Choroid plexus epithelial cell (primary cell): Measurements from ENCODE around the gene HMG20A.

Source experiments
- DNase-seq: peaks from one replicate; pipeline ENCODE4 v3.0.0-alpha.2; 2010; ENCODE audit warnings: low read depth
- H3K4me3 ChIP-seq: 2 replicates; pipeline ENCODE4 v1.5.1; 2011; ENCODE audit warnings: low read depth, mild to moderate bottlenecking, control low read depth, low read length, moderate library complexity
- TF ChIP-seq, protein P1 (sequence below): conservative IDR thresholded peaks from 2 replicates; pipeline ENCODE4 v1.5.1; 2011; ENCODE audit warnings: low read depth, mild to moderate bottlenecking, control low read depth, inconsistent platforms, low read length, moderate library complexity

Gene HMG20A

DNA sequence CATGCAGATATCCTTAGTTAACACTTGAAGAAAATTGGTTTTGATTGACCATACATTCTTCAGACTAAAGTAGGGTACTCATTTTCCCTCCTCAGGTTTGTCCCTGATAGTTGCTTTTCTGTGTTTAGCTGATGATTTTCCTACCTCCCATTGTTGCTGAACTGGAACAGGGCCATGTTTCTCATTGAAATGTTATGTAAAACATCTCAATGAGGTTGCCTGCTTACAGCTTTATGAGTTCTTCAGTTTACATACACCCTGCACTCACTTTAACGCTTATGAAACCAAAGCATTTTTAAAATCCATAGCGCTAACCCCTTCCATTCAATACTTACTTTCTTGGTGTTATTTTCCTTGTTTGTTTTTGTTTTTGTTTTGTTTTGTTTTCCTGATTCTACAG, 61.9 kb downstream of the HMG20A start:
- TF ChIP-seq, protein P1, sequence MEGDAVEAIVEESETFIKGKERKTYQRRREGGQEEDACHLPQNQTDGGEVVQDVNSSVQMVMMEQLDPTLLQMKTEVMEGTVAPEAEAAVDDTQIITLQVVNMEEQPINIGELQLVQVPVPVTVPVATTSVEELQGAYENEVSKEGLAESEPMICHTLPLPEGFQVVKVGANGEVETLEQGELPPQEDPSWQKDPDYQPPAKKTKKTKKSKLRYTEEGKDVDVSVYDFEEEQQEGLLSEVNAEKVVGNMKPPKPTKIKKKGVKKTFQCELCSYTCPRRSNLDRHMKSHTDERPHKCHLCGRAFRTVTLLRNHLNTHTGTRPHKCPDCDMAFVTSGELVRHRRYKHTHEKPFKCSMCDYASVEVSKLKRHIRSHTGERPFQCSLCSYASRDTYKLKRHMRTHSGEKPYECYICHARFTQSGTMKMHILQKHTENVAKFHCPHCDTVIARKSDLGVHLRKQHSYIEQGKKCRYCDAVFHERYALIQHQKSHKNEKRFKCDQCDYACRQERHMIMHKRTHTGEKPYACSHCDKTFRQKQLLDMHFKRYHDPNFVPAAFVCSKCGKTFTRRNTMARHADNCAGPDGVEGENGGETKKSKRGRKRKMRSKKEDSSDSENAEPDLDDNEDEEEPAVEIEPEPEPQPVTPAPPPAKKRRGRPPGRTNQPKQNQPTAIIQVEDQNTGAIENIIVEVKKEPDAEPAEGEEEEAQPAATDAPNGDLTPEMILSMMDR = no peak
- no peak overlapping the region for H3K4me3 ChIP-seq
- peak; percentile 87 for DNase-seq

DNA sequence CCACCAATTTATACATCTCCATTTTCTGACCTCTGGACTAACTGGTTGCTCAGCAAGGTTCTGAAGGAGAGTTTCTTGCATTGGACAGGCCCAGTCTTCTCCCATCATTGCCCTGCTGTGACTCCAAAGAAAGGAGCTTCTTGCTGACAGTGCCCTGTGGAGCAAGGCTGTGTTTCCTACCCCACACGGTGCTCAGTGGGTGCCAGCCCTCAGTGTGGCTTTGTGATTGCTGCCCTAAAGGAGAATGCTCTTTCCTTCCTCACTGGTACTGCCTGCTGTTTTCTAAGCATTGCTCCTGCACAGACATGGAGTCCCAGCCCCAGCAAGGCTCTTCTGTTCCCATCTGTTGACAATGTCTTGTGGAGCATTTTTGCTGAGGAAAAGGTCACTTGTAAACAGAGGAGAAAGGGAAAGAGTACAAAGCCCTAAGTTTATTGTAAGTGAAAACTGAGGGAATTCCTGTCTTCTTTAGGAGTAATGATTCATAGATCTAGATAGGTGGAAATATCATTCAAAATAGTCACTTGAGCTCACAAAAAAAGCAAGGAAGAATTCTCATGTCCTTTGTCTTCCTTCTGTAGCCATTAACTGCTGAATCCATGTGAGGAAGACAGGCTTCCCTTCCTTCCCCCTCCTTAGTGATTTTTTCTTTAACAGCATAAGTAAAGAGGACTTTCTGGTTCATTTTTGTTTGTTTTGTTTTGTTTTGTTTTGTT, 62.9 kb downstream of the HMG20A start:
- no peak overlapping the region for H3K4me3 ChIP-seq
- TF ChIP-seq, protein P1 = no peak
- no peak for DNase-seq

DNA sequence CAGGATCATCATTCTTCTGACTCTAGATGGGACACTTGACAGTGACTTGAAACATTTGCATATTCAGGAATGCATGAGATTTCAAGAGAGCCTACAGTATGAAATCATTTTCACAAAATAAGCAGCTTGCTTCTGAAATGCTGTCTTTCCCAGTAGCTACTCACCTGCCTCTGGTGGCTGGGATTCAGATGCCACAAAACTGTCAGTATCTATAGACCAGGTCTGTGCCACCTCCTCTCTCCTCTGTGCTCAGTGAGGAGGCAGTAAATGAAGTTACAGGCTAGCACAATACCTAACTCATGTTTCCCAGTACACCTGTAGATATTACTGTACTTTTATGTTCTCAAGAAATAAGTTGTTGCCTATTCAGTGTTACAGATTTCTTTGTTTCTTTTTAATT, 64.3 kb downstream of the HMG20A start:
- DNase-seq = no peak
- TF ChIP-seq, protein P1 = no peak
- no peak overlapping the region for H3K4me3 ChIP-seq

DNA sequence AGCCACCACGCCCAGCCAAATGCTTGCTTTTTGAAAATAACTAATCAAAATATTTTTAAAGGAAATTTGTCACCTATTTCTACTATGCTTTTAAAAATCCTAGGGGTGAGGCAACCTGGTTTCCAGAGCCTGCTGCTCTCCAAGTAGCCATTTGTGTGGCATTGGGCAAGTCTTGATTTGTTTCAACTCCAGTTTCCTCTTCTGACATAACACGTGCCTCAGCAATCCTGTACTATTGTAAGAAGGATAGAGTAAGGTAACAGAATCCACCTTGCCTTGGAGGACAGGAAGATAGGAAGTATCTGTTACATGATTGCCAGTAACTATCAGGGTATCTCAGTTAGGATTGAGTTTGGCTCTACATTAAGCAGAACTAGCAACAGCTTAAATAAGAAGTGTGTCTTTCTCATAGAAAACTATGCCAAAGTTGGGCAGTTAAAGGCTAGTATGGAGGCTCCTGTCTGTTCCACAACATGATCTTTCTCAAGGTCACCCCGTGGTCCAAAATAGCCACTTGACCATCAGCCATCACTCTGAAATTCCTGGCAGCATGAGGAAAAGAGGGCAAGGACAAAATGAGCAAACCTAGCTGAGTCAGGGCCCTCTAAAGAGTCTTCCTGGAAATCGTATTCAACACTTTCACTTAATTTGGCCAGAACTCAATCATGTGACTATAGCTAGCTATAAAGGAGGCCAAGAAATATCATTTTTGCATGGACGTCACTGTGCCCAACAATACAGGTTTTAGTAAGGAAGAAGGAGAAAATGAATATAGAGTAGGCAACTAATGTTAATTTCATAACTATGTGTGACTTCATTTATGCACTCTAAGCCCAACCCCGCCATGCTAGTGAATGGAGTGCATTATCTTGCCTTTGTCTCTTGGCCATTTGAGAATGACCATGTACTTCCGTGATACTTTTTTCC, 66.1 kb downstream of the HMG20A start:
- H3K4me3 ChIP-seq = no peak overlapping the region
- TF ChIP-seq, protein P1 = no peak
- no peak for DNase-seq

DNA sequence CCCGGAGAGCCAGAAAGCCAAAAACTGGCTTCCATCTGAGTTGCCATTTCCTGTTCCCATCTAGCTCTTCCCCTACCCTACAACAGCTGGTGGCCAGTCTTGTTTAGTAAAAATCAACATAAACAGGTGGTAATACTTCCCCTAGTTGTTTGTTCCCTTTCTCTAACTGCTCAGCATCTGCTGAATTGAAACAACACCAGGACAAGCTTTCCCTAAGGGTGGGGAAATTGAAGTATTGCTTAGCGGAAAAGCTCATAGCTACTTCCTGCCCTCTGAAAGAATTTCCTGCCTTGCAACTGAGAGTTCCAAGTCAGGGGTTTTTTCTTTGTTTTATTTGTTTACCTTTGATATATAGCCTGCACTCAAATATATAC, 66.8 kb downstream of the HMG20A start:
- no peak for DNase-seq
- no peak overlapping the region for H3K4me3 ChIP-seq
- TF ChIP-seq, protein P1 = no peak

DNA sequence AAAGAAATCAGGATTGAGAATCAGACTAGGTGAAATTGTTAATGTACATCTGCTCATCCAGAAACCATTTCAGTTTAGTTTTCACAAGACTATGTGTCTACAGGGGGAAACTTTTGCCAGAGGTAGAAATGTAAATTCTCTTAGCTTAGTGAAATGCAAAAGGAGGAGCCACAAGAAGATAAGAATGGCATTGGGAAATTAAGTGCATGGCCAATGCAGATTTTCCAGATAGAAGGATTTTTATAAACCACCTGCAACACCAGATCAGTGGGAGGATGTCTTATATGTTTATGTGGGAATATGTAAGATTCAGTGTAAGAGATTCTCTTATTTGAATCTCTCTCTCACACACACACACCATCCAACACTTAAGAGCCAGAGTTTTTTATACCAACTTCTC, 67.2 kb downstream of the HMG20A start:
- TF ChIP-seq, protein P1 = no peak

More for the DNA sequence above, 67.2 kb downstream of the HMG20A start:
- H3K4me3 ChIP-seq = no peak overlapping the region
- no peak for DNase-seq
